Measurements from ENCODE around the gene PPP2R1B.

Gene PPP2R1B

GRCh38 chr11:111691176-111691575, 75.0 kb downstream of the PPP2R1B start:
- no peak for DNase-seq

GRCh38 chr11:111688013-111688412, 78.2 kb downstream of the PPP2R1B start:
- no peak for DNase-seq

GRCh38 chr11:111684251-111684650, 81.9 kb downstream of the PPP2R1B start:
- no peak for DNase-seq

GRCh38 chr11:111683806-111684205, 82.4 kb downstream of the PPP2R1B start:
- no peak for DNase-seq

GRCh38 chr11:111680486-111681175, 85.6 kb downstream of the PPP2R1B start:
- no peak for DNase-seq
